GM11168 (cell line): ENCODE measurements around the gene P2RX5.

Experiments used
- in situ Hi-C: fragments of 300-500 bp; cut with MboI; formaldehyde crosslinking; loops from one replicate; pipeline ENCODE4 v1.12.0; 2022; ENCODE audit warnings: low sequenced_read_pairs; ENCODE audit not compliant: unreplicated experiment

Gene P2RX5

DNA sequence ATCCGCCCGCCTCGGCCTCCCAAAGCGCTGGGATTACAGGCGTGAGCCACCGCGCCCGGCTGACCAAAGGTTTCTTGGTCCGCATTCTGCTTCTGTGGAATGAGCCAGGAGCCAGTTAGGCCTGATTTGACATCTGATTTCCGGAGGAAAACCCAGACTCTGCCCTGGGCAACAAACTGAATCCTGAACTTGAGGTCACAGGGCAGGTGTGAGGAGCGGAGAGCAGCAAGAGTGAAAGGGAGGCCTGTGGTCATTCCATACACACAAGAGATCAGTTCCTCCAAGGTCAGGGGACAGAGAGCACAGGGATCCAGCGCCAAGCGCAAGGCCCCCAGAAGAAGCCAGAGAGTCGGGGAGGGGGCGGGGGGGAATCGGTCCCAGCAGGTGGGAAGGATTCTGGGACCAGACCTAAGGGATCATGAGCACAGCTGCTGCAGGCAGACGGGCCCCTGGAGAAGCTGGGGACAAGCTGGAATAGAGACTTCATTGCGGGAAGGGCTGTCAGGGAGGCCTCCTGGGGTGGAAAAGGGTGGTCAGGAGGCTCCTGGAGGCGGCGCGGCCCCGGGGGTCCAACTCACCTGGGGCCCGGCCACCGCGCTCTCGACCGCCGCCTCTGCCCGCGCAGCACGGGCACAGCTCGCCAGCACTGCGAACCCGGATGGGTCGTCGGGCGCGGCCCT lies 60.3 kb downstream of the P2RX5 start:
- in situ Hi-C loops = no loop called here

DNA sequence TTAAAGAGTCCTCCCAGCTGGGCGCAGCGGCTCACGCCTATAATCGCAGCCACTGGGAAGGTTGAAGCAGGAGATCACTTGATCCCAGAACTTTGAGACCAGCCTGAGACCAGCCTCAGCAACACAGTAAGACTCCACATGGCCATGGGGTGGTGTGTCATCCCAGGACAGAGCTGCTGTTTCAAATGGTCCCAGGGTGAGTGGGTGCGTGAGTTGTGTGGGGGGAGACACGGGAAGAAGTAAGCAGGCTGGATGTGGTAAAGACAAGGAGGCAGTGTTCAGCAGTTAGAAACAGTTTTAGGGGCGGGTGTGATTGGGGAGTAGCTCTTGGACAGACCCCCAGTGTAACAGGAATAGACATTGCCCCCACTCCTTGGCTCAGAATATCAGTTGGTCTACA lies 63.7 kb downstream of the P2RX5 start:
- in situ Hi-C loops = no loop called here

DNA sequence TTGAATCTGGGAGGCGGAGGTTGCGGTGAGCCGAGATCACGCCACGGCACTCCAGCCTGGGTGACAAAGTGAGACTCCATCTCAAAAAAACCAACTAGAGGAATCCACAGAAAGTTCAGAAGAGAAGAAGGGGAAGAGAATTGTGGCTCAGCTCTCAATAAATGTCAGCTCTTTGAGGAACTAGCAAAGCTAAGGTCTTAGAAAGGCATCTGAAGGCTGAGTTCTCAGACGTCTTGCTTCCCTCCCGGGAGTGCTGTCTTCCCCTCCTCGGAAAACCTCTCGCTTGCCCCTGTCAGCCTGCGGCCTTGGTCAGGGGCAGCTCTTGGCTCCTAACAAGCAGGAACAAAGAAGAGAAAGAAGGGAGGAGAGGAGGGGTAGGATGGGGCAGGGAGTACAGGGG lies 65.2 kb downstream of the P2RX5 start:
- in situ Hi-C loops = no loop called here

DNA sequence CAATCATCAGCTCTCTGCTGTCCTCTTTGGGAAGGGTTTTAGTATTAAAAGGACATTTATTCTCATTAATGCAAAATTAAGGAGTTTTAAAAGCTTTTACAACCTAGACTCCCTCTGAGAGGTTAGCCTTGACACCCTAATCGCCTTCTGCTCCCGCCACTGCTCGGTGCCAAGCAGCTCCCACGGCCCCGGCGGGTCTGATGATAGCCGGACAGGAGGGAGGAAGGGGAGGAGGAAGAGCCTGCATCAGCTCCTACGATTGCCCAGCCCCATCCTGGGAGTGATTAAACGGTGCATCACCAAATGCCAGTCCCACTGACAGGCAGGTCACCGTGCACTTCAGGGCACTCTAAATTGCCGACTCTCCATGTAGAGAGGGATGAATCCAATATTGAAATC lies 68.2 kb downstream of the P2RX5 start:
- in situ Hi-C loops = no loop called here

DNA sequence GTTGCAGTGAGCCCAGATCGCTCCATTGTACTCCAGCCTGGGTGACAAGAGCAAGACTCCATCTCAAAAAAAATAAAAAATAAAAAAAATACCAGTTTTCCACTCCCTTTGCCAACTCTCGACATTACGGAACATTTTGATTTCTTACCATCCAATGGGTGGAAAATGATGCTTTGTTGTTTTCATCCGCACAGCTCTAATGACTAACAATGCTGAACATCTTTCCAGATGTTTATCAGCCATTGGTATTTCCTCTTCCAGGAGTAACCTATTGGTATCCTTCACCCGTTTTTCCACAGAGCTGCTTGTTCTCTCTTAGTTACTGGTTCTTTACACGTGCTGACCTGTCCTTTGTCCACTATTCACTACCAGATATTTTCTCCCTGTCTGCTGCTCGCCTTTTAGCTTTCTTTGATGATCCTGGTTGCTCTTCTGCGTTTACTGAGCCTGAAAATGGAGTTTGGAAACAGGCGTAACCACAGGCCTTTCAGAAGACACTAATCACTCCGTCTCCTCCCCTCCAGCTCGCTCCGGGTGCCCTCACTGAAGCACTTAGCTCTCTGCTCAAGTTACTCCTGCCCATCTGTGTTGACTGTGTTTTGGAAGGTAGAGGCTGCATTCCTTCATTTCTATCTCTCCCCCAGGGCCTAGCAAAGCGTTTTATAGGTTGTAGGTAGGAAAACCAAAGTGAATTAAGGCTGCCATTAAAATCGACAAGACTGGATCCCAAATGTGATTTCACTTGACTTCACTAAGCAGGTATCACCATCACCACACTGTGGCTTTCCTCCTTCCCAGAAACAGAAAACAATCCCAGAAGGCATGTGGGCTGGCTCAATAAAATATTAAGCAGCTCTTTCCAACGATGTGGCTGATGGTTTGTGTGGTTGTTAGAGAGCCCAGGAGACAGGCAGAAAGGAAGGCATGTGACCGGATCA lies 68.9 kb downstream of the P2RX5 start:
- in situ Hi-C loops = no loop called here
